Right atrium auricular region (tissue), 2 donors: ENCODE data around the gene LRRC45. TPM values are rescaled to one million over a fixed set of nuclear protein-coding genes. Genes with fewer than 3 reads are reported as not detected.
A peak's percentile ranks its signal among the peaks of the same experiment; 100 is the strongest.

ENCODE experiments used
- DNase-seq: peaks from one replicate; pipeline ENCODE4 v3.0.0-alpha.2; 2019; ENCODE audit warnings: low spot score
- H3K27ac ChIP-seq, 2 donors: fragments of 200-600 bp; sonication (generic); 1 replicate in 1 of 2; 2 replicates in 1 of 2; pipeline ENCODE4 v1.5.1; 2016 to 2019
- H3K27me3 ChIP-seq, 2 donors: fragments of 200-600 bp; sonication (generic); one replicate each; pipeline versions ENCODE4 v1.5.1 to v1.6.0; 2017 to 2019
- H3K36me3 ChIP-seq: fragments of 200-600 bp; sonication (generic); one replicate; pipeline ENCODE4 v1.5.1; 2016
- H3K4me1 ChIP-seq, 2 donors: fragments of 200-600 bp; sonication (generic); one replicate each; pipeline versions ENCODE4 v1.5.1 to v1.6.0; 2017 to 2019
- H3K4me3 ChIP-seq, 2 donors: fragments of 200-600 bp; sonication (generic); 1 replicate in 1 of 2; 2 replicates in 1 of 2; pipeline ENCODE4 v1.5.1; 2017 to 2019; ENCODE audit warnings: mild to moderate bottlenecking in 1 of 2, moderate library complexity in 1 of 2
- H3K9me3 ChIP-seq, 2 donors: fragments of 200-600 bp; sonication (generic); one replicate each; pipeline ENCODE4 v1.5.1; 2019
- total RNA-seq, 2 donors: library from RNA; depleted of rRNA; stranded (reverse); fragments of >200 nt; gene quantifications; one replicate each; pipeline ENCODE4 v1.1.0, GENCODE V29; 2016
- TF ChIP-seq, protein P1 (sequence below), 2 donors: fragments of 200-600 bp; sonication (generic); IDR thresholded peaks; one replicate each; pipeline ENCODE4 v1.5.1; 2019; ENCODE audit warnings: antibody characterized with exemption in 2 of 2

Gene LRRC45
- total RNA-seq, 2 donors from 2014 or later, result 4.7 to 4.9 TPM

DNA sequence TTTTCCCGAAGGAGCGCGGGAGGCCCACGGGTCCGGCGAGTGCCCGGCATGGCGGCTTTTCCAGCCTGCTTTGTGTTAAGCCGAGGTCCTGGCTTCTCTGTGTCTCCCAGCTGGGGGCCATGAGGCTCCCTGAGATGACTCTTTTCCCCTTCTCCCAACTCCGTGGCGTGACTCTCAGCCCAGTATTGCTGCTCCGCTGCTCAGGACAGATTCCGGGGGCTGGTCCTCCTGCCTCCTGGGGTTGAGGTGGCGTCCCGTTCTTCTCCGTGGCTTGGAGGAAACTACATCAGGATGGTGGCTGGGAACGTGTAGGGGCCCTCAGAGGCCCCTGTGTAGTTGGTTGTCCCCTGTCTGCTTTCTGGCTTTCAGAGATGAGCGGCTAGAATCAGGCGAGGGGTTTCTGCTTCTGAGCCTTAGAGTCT lies 29.5 kb downstream of the LRRC45 start:
- DNase-seq, result no peak
- no peaks in the 10 kb centered on the region for H3K9me3 ChIP-seq
- H3K36me3 ChIP-seq, result peaks cover 54% of the 10 kb centered on the region
- H3K4me1 ChIP-seq, result peaks cover 0 to 32% of the 10 kb centered on the region in 2 donors
- peak overlapping the region in 1 of 2 donors; percentile 13 for H3K27ac ChIP-seq
- H3K27me3 ChIP-seq, result no peaks in the 10 kb centered on the region
- TF ChIP-seq, protein P1, sequence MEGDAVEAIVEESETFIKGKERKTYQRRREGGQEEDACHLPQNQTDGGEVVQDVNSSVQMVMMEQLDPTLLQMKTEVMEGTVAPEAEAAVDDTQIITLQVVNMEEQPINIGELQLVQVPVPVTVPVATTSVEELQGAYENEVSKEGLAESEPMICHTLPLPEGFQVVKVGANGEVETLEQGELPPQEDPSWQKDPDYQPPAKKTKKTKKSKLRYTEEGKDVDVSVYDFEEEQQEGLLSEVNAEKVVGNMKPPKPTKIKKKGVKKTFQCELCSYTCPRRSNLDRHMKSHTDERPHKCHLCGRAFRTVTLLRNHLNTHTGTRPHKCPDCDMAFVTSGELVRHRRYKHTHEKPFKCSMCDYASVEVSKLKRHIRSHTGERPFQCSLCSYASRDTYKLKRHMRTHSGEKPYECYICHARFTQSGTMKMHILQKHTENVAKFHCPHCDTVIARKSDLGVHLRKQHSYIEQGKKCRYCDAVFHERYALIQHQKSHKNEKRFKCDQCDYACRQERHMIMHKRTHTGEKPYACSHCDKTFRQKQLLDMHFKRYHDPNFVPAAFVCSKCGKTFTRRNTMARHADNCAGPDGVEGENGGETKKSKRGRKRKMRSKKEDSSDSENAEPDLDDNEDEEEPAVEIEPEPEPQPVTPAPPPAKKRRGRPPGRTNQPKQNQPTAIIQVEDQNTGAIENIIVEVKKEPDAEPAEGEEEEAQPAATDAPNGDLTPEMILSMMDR (IDR thresholded peaks at IDR 0.05), result no peak
- peak overlapping the region; percentile 83 to 87 for H3K4me3 ChIP-seq

DNA sequence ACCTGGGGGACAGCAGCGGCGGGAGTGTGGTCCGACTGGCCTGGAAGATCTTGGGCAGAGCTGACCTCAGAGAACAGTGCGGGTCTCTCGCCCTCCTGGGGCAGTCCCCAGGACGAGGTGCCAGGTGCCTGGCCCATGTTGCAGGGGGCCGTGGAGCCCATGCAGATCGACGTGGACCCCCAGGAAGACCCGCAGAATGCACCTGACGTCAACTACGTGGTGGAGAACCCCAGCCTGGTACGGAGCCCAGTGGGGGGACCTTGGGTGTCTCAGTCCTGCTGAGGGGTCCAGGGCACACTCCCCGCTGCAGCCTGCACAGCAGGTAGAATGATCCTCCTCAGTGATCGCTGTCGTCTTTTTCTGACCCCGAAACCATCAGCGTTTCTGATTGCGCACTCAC lies 30.0 kb downstream of the LRRC45 start:
- no peak overlapping the region for H3K27ac ChIP-seq
- peaks cover 0 to 32% of the 10 kb centered on the region in 2 donors for H3K4me1 ChIP-seq
- no peaks in the 10 kb centered on the region for H3K9me3 ChIP-seq
- TF ChIP-seq, protein P1 (IDR thresholded peaks at IDR 0.05), result no peak
- H3K4me3 ChIP-seq, result peak overlapping the region in 1 of 2 donors; percentile 83
- H3K27me3 ChIP-seq, result no peaks in the 10 kb centered on the region
- peaks cover 57% of the 10 kb centered on the region for H3K36me3 ChIP-seq
- DNase-seq, result no peak

DNA sequence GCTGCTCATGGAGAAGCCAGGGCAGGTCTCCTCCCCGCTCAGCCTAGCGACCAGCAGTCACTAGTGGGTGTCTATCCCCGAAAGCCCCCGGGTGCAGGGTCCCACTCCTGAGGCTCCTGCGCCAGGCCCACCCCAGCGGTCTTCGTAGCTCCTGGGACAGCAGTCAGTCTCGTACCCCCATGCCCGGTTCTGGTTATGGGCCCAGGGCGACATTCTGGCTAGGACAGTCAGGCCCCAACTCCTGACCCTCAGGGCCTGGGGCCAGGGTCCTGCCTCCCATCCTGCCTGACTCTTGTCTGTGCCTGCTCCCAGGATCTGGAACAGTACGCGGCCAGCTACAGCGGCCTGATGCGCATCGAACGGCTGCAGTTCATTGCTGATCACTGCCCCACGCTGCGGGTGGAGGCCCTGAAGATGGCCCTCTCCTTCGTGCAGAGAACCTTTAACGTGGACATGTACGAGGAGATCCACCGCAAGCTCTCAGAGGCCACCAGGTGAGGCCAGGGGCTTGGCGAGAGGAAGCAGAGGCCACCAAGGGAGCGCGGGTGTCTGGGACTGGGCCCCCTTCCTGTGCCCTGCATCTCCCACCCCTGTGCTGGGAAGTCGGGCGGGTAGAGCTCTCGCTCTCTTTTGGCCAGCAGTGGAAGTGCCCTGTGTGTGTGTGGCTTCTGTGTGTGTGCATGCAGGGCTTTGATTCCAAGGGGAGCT lies 30.6 kb downstream of the LRRC45 start:
- H3K4me3 ChIP-seq, result no peak overlapping the region
- DNase-seq, result no peak
- TF ChIP-seq, protein P1 (IDR thresholded peaks at IDR 0.05), result no peak
- peaks cover 0 to 32% of the 10 kb centered on the region in 2 donors for H3K4me1 ChIP-seq
- peaks cover 55% of the 10 kb centered on the region for H3K36me3 ChIP-seq
- no peaks in the 10 kb centered on the region for H3K9me3 ChIP-seq
- no peaks in the 10 kb centered on the region for H3K27me3 ChIP-seq
- no peak overlapping the region for H3K27ac ChIP-seq

DNA sequence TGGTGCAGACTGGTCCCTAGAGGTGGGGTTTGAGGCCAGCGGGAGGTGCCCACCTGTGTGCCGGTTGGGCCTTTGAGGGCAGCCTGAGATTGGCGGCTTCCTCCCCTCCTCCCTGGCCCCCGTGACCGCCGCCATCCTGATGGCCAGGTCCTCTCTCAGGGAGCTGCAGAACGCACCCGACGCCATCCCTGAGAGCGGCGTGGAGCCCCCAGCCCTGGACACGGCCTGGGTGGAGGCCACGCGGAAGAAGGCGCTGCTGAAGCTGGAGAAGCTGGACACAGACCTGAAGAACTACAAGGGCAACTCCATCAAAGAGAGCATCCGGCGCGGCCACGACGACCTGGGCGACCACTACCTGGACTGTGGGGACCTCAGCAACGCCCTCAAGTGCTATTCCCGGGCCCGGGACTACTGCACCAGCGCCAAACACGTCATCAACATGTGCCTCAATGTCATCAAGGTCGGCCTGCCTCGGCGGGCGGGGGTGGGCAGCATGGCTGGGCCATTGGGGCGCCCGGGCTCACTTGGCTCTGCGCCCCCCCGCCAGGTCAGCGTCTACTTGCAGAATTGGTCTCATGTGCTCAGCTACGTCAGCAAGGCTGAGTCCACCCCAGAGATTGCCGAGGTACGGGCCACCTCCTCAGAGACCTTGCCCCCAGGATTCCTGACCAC lies 31.4 kb downstream of the LRRC45 start:
- no peaks in the 10 kb centered on the region for H3K27me3 ChIP-seq
- TF ChIP-seq, protein P1 (IDR thresholded peaks at IDR 0.05), result no peak
- H3K9me3 ChIP-seq, result no peaks in the 10 kb centered on the region
- no peak overlapping the region for H3K4me3 ChIP-seq
- peaks cover 0 to 32% of the 10 kb centered on the region in 2 donors for H3K4me1 ChIP-seq
- no peak overlapping the region for H3K27ac ChIP-seq
- no peak for DNase-seq
- H3K36me3 ChIP-seq, result peaks cover 51% of the 10 kb centered on the region

DNA sequence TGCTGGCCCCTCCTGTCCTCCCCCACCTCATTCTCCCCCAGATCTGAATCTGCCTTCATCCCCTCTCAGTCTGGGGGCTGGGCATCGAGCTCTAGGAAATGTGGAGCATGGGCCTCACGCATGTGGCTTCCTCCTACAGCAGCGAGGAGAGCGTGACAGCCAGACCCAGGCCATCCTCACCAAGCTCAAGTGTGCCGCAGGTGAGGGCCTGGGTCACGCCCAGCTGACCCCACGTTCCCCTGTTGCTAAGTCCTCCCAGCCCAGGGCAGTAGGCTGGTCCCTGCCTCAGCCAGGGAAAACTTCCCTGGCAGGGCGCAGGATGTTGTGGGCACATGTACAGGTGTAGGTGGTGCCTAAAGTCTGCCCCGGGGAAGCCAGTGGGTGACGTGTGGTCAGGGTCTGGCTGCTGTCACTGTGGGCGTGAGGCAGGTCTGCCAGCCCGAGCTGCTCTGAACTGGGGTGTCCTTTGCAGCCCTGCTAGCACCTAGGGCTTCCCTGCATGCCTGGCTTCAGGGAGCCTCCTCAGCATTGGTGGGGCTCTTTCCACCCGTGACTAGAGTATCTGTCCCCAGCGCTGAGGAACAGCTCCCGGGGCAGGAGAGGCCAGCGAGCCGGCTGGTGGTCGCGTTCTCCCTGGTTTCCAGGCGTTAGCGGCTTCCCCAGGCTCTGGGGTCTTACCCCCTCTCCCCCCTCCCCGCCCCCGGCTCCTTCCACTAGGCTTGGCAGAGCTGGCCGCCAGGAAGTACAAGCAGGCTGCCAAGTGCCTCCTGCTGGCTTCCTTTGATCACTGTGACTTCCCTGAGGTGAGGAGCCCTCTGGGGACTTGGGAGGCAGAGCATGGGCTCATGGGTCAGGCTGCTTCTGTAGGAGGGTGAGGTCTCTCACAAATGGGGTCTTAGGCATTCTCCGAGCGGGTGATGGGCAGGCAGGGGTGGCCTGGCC lies 32.2 kb downstream of the LRRC45 start:
- Histone ChIP-seq H3K27me3 (no peaks in the 10 kb centered on the region), H3K9me3 (no peaks in the 10 kb centered on the region), H3K4me1 (peaks cover 0 to 26% of the 10 kb centered on the region in 2 donors), H3K36me3 (peaks cover 58% of the 10 kb centered on the region), H3K4me3 (no peak overlapping the region), H3K27ac (no peak overlapping the region)
- DNase-seq, result no peak
- TF ChIP-seq, protein P1 (IDR thresholded peaks at IDR 0.05), result no peak
